Measurements from ENCODE around the gene SEC22A. TPM values are rescaled to one million over a fixed set of nuclear protein-coding genes. Genes with fewer than 3 reads are reported as not detected.

The SEC22A gene
- total and polyA plus RNA-seq, 2 donors (not counting 1 experiment from before 2014, with no cell fraction given) = 15.6 to 19.3 TPM

DNA sequence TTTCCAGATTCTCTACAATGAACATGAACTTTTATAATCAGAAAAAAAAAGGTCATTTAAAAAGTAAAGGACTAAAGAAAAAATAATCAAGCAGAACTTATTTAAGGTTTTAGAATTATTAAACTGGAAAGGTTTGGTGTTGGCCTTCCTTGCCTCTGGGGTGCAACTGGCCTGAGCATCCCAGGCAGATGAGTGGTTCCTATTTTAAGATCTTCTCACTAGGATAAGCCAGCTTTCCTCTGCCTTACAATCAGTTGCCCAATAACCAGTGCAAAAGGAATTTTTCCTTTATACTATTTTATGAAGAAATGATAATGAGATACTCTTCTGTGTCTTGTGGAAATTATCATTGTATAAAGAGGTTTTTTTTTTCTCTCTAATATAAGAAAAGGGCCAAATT, 56.6 kb downstream of the SEC22A start:
- intact Hi-C loops (cut with micrococcal nuclease) = loop anchor here (2.0 to 5.0 kb wide), 3 partner anchors 316 to 1712 kb away; no protein-coding TSS in a partner anchor
- no peaks in the 10 kb centered on the region for H3K4me1 ChIP-seq (ENCODE audit: control insufficient read depth in 2 of 2, insufficient read depth in 2 of 2, low read length in 2 of 2)
- Mint-ChIP-seq H3K9me3 (ENCODE audit: insufficient read depth) (no peaks in the 10 kb centered on the region), H3K4me3 (no peak overlapping the region), H3K27me3 (no peaks in the 10 kb centered on the region), H3K4me1 (peaks cover 3% of the 10 kb centered on the region), H3K27ac (no peak overlapping the region)
- peaks cover 0 to 6% of the 10 kb centered on the region in 2 experiments for H3K36me3 ChIP-seq (replicated peaks in 1 of 2; ENCODE audit: control extremely low read depth in 1 of 2, control insufficient read depth in 1 of 2, extremely low read depth in 1 of 2, insufficient read depth in 2 of 2, low read length in 1 of 2)
- no peaks in the 10 kb centered on the region for H3K79me2 ChIP-seq (ENCODE audit: control insufficient read depth, insufficient read depth, low read length)
- CTCF ChIA-PET = interaction anchor here (0.7 kb wide), 1 partner anchor 879 kb away, joined by 3 read pairs; no protein-coding TSS in a partner anchor
- H3K27ac ChIP-seq (ENCODE audit: low read length in 2 of 2) = no peak overlapping the region
- H3K9me3 ChIP-seq (ENCODE audit: control extremely low read depth in 1 of 3, control insufficient read depth in 2 of 3, insufficient read depth in 1 of 3, low read length in 2 of 3) = no peaks in the 10 kb centered on the region
- DNase-seq (no peak), ATAC-seq (ENCODE audit: low read depth) (no peak)
- H2AFZ ChIP-seq (ENCODE audit: insufficient read depth, low read depth, low read length, poor library complexity, severe bottlenecking) = no peak overlapping the region
- no peak overlapping the region for H3K9ac ChIP-seq (ENCODE audit: low read length)
- no peaks in the 10 kb centered on the region for H4K20me1 ChIP-seq (ENCODE audit: control insufficient read depth, insufficient read depth, low read length, poor library complexity, severe bottlenecking)
- TF ChIP-seq, protein P1, sequence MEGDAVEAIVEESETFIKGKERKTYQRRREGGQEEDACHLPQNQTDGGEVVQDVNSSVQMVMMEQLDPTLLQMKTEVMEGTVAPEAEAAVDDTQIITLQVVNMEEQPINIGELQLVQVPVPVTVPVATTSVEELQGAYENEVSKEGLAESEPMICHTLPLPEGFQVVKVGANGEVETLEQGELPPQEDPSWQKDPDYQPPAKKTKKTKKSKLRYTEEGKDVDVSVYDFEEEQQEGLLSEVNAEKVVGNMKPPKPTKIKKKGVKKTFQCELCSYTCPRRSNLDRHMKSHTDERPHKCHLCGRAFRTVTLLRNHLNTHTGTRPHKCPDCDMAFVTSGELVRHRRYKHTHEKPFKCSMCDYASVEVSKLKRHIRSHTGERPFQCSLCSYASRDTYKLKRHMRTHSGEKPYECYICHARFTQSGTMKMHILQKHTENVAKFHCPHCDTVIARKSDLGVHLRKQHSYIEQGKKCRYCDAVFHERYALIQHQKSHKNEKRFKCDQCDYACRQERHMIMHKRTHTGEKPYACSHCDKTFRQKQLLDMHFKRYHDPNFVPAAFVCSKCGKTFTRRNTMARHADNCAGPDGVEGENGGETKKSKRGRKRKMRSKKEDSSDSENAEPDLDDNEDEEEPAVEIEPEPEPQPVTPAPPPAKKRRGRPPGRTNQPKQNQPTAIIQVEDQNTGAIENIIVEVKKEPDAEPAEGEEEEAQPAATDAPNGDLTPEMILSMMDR (IDR thresholded peaks at IDR 0.05) = no peak
- no peak for TF ChIP-seq EZH2 (IDR thresholded peaks at IDR 0.05; ENCODE audit: borderline replicate concordance, insufficient read depth, low read depth, low read length, poor library complexity, severe bottlenecking)
- no peaks in the 10 kb centered on the region for H3K27me3 ChIP-seq (replicated peaks in 1 of 4; ENCODE audit: control extremely low read depth in 1 of 4, control insufficient read depth in 3 of 4, insufficient read depth in 4 of 4, low read length in 3 of 4)
- H3K4me3 ChIP-seq (ENCODE audit: control extremely low read depth in 1 of 5, extremely low read depth in 1 of 5, insufficient read depth in 1 of 5, low read depth in 2 of 5, low read length in 4 of 5) = no peak overlapping the region
- H3K4me2 ChIP-seq (replicated peaks; ENCODE audit: low read depth, low read length, poor library complexity, severe bottlenecking) = no peak overlapping the region
- POLR2A ChIA-PET = no interaction called here

DNA sequence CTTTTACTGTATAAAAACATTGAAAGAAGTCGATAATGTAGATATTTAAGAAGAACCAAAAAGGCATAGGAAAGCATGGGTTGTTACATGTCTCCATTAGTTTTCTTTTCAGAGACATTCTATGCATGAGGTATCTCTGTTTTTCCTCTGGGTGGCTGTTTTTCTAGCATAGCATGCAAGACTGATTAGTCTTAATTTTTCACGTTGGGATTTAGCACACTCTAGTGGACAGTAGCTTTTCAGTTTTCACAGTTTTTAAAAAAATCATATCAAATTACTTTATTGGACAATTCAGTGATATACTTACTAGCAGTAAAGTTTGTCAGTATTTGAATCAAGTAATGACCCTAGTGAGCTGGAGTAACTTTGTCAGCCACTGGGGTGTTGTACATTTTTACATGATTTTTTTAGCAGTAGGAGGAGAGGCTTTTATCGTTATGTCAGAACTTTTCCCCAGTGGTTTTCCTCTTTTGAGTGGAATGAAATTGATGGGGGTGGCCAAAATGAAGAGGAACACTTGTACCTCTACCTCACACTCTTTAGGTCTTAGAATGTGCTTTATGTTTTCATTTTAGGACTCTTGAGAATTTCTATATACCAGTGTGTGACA, 57.2 kb downstream of the SEC22A start:
- ChIA-PET CTCF (interaction anchor here (0.7 kb wide), 1 partner anchor 880 kb away, joined by 3 read pairs; no protein-coding TSS in a partner anchor), POLR2A (no interaction called here)
- H3K36me3 ChIP-seq (replicated peaks in 1 of 2; ENCODE audit: control extremely low read depth in 1 of 2, control insufficient read depth in 1 of 2, extremely low read depth in 1 of 2, insufficient read depth in 2 of 2, low read length in 1 of 2) = peaks cover 0 to 6% of the 10 kb centered on the region in 2 experiments
- no peak overlapping the region for H3K27ac Mint-ChIP-seq
- H3K79me2 ChIP-seq (ENCODE audit: control insufficient read depth, insufficient read depth, low read length) = no peaks in the 10 kb centered on the region
- no peaks in the 10 kb centered on the region for H3K27me3 Mint-ChIP-seq
- ATAC-seq (ENCODE audit: low read depth) = peak; percentile 49
- intact Hi-C loops (cut with micrococcal nuclease) = loop anchor here (2.0 to 5.0 kb wide), 3 partner anchors 316 to 1712 kb away; no protein-coding TSS in a partner anchor
- H3K4me3 Mint-ChIP-seq = no peak overlapping the region
- H3K27me3 ChIP-seq (replicated peaks in 1 of 4; ENCODE audit: control extremely low read depth in 1 of 4, control insufficient read depth in 3 of 4, insufficient read depth in 4 of 4, low read length in 3 of 4) = no peaks in the 10 kb centered on the region
- peak; percentile 51 for DNase-seq
- no peak for TF ChIP-seq EZH2 (IDR thresholded peaks at IDR 0.05; ENCODE audit: borderline replicate concordance, insufficient read depth, low read depth, low read length, poor library complexity, severe bottlenecking)
- TF ChIP-seq, protein P1 (IDR thresholded peaks at IDR 0.05) = peak; percentile 57
- H2AFZ ChIP-seq (ENCODE audit: insufficient read depth, low read depth, low read length, poor library complexity, severe bottlenecking) = no peak overlapping the region
- no peak overlapping the region for H3K27ac ChIP-seq (ENCODE audit: low read length in 2 of 2)
- H3K4me1 Mint-ChIP-seq = peaks cover 3% of the 10 kb centered on the region
- H3K4me1 ChIP-seq (ENCODE audit: control insufficient read depth in 2 of 2, insufficient read depth in 2 of 2, low read length in 2 of 2) = no peaks in the 10 kb centered on the region
- WGBS (ENCODE audit: insufficient coverage) = no CpG with 5 or more reads among the region's 3 CpGs
- H3K4me3 ChIP-seq (ENCODE audit: control extremely low read depth in 1 of 5, extremely low read depth in 1 of 5, insufficient read depth in 1 of 5, low read depth in 2 of 5, low read length in 4 of 5) = no peak overlapping the region
- no peaks in the 10 kb centered on the region for H4K20me1 ChIP-seq (ENCODE audit: control insufficient read depth, insufficient read depth, low read length, poor library complexity, severe bottlenecking)
- no peaks in the 10 kb centered on the region for H3K9me3 Mint-ChIP-seq (ENCODE audit: insufficient read depth)
- H3K9me3 ChIP-seq (ENCODE audit: control extremely low read depth in 1 of 3, control insufficient read depth in 2 of 3, insufficient read depth in 1 of 3, low read length in 2 of 3) = no peaks in the 10 kb centered on the region
- no peak overlapping the region for H3K4me2 ChIP-seq (replicated peaks; ENCODE audit: low read depth, low read length, poor library complexity, severe bottlenecking)
- H3K9ac ChIP-seq (ENCODE audit: low read length) = no peak overlapping the region

All from B cell (primary cell).